HK-2 (cell line): ENCODE measurements around the gene CLEC12A.

Source experiments
- DNase-seq: peaks from one replicate; pipeline ENCODE4 v3.0.0-alpha.2; 2018; ENCODE audit not compliant: unreplicated experiment

The CLEC12A gene

GRCh38 chr12:10033783-10034545, 62.8 kb downstream of the CLEC12A start:
- no peak for DNase-seq
